Hypothalamus (tissue), 51 donors: ENCODE measurements around the gene NYAP2.

ENCODE experiments used
- DNase-seq, 51 donors: peaks; one replicate each; lab custom pipeline; 2025; lab: John Stamatoyannopoulos, UW

NYAP2 gene

GRCh38 chr2:225683258-225683657 is 283.7 kb downstream of the NYAP2 start:
- no peak for DNase-seq

GRCh38 chr2:225690153-225690552 is 290.6 kb downstream of the NYAP2 start:
- DNase-seq = no peak

GRCh38 chr2:225691711-225692110 is 292.2 kb downstream of the NYAP2 start:
- no peak for DNase-seq

- DNase-seq = no peak
Measured at GRCh38 chr2:225693259-225693658, 293.7 kb downstream of the NYAP2 start.

GRCh38 chr2:225694664-225695063 is 295.2 kb downstream of the NYAP2 start:
- DNase-seq = no peak

GRCh38 chr2:225697936-225698335 is 298.4 kb downstream of the NYAP2 start:
- DNase-seq = no peak
